Mucosa of descending colon (tissue), 3 donors: ENCODE data around the gene AFDN. TPM values are rescaled to one million over a fixed set of nuclear protein-coding genes. Genes with fewer than 3 reads are reported as not detected.

ENCODE experiments used
- ATAC-seq: fragments of 200-7000 bp; cut with Tn5 transposase; one replicate; pipeline ENCODE4 v1.9.1; 2020; ENCODE audit warnings: mild to moderate bottlenecking, moderate library complexity
- DNase-seq, 3 donors: peaks; one replicate each; pipeline ENCODE4 v3.0.0-alpha.2; 2020
- H3K36me3 ChIP-seq: fragments of 200-600 bp; one replicate; pipeline ENCODE4 v1.8.0; 2021; ENCODE audit warnings: low read depth, mild to moderate bottlenecking
- H3K4me1 ChIP-seq: fragments of 200-600 bp; one replicate; pipeline ENCODE4 v1.8.0; 2021; ENCODE audit warnings: low read depth, mild to moderate bottlenecking
- H3K4me3 ChIP-seq: fragments of 200-600 bp; one replicate; pipeline ENCODE4 v1.8.0; 2021; ENCODE audit warnings: mild to moderate bottlenecking
- H3K9me3 ChIP-seq: fragments of 200-600 bp; one replicate; pipeline ENCODE4 v1.8.0; 2021; ENCODE audit warnings: mild to moderate bottlenecking
- CTCF ChIP-seq: fragments of 200-600 bp; IDR thresholded peaks from one replicate; pipeline ENCODE4 v1.8.0; 2022; ENCODE audit warnings: antibody characterized with exemption, mild to moderate bottlenecking
- intact Hi-C, 2 donors: fragments of 100-400 bp; cut with DNase I in 1 of 2; cut with micrococcal nuclease in 1 of 2; formaldehyde crosslinking; loops; one replicate each; pipeline versions ENCODE4 v1.11.0 to v1.11.1; 2022; cut with DNase I, micrococcal nuclease
- total RNA-seq, 3 donors: library from RNA; stranded (reverse); fragmentation: NEBNext Ultra II Directional in 2 of 3; extraction: Animal tissue kit (Norgen Biotek cat#: 25700) in 2 of 3; gene quantifications; one replicate each; pipeline versions ENCODE4 v1.2.1 to v1.2.4, GENCODE V29; 2021 to 2023
- donor health status: DM: no; HTN: no; CAD: no; lungs with moderate emphysema.
- donor health status: DM: no; HTN: no; CAD: no.
- donor health status: DM: no; HTN: yes; CAD: no.

The AFDN gene
- total RNA-seq, 3 donors from 2014 or later: 168 to 231 (median 208) TPM

GRCh38 chr6:167898673-167899311 is 72.1 kb downstream of the AFDN start:
- no peaks in the 10 kb centered on the region for H3K36me3 ChIP-seq
- no peaks in the 10 kb centered on the region for H3K4me1 ChIP-seq
- ATAC-seq: peak; percentile 55
- no peak overlapping the region for H3K4me3 ChIP-seq
- no peak for DNase-seq
- intact Hi-C loops: loop anchor here (10.0 kb wide), 2 partner anchors 394 to 414 kb away; no protein-coding TSS in a partner anchor
- peak; percentile 42 for TF ChIP-seq CTCF
- no peaks in the 10 kb centered on the region for H3K9me3 ChIP-seq

GRCh38 chr6:167904791-167905190 is 78.1 kb downstream of the AFDN start:
- Histone ChIP-seq H3K4me3 (no peak overlapping the region), H3K36me3 (no peaks in the 10 kb centered on the region), H3K9me3 (no peaks in the 10 kb centered on the region), H3K4me1 (peaks cover 6% of the 10 kb centered on the region)
- ATAC-seq (no peak), DNase-seq (no peak)
- TF ChIP-seq CTCF: no peak
- intact Hi-C loops: no loop called here

GRCh38 chr6:167906899-167907298 is 80.2 kb downstream of the AFDN start:
- no peak for TF ChIP-seq CTCF
- H3K4me3 ChIP-seq: no peak overlapping the region
- ATAC-seq (peak; percentile 97), DNase-seq (peak; percentile 56 to 74 (median 65))
- H3K4me1 ChIP-seq: peaks cover 6% of the 10 kb centered on the region
- no peaks in the 10 kb centered on the region for H3K36me3 ChIP-seq
- no peaks in the 10 kb centered on the region for H3K9me3 ChIP-seq
- intact Hi-C loops: no loop called here

- Histone ChIP-seq H3K36me3 (no peaks in the 10 kb centered on the region), H3K4me1 (peaks cover 6% of the 10 kb centered on the region), H3K9me3 (no peaks in the 10 kb centered on the region), H3K4me3 (no peak overlapping the region)
- DNase-seq (peak in 1 of 3 donors; percentile 81), ATAC-seq (peak; percentile 72)
- no peak for TF ChIP-seq CTCF
- intact Hi-C loops: no loop called here
Measured at GRCh38 chr6:167907837-167908681, 81.3 kb downstream of the AFDN start.

- DNase-seq: no peak
- H3K4me1 ChIP-seq: peaks cover 6% of the 10 kb centered on the region
- intact Hi-C loops: no loop called here
- no peak for TF ChIP-seq CTCF
- H3K4me3 ChIP-seq: no peak overlapping the region
- no peaks in the 10 kb centered on the region for H3K36me3 ChIP-seq
- no peak for ATAC-seq
- H3K9me3 ChIP-seq: no peaks in the 10 kb centered on the region
Measured at GRCh38 chr6:167910007-167910406, 83.3 kb downstream of the AFDN start.
